Caco-2 (cell line): ENCODE results near the gene KCNMB3. TPM values are rescaled to one million over a fixed set of nuclear protein-coding genes. Genes with fewer than 3 reads are reported as not detected.
"Not testable (repeated sequence)": the region's sequence is repeated elsewhere in the genome, so short reads cannot be mapped to it uniquely, and the experiment has no call there.

Experiments
- BruUV-seq: library from RNA; stranded (reverse); fragments of 400-500 nt; replicated peaks from 2 replicates; lab custom pipeline; 2021; lab: Mats Ljungman, UMichigan
- CTCF ChIA-PET: fragments of 300-600 bp; sonication (Branson Sonifier 250); formaldehyde crosslinking; loops from one replicate; lab custom pipeline; 2022; ENCODE audit warnings: antibody characterized with exemption; lab: Charles Lee
- POLR2A ChIA-PET: fragments of 300-600 bp; sonication (Branson Sonifier 250); formaldehyde crosslinking; loops from one replicate; lab custom pipeline; 2022; ENCODE audit warnings: antibody characterized with exemption; lab: Charles Lee
- DNase-seq, 2 experiments: peaks; one replicate each; pipeline versions ENCODE4 v3.0.0 to v3.0.0-alpha.2; 2020 to 2022
- H3K27me3 ChIP-seq: replicated peaks from 2 replicates; pipeline ENCODE4 v1.6.0; 2011; ENCODE audit warnings: low read length; ENCODE audit not compliant: control insufficient read depth, insufficient read depth
- H3K36me3 ChIP-seq: 2 replicates; pipeline ENCODE4 v1.5.1; 2011; ENCODE audit warnings: low read length; ENCODE audit not compliant: control insufficient read depth, insufficient read depth
- H3K4me1 ChIP-seq: fragments of 250-450 bp; sonication (Bioruptor Pico); 2 replicates; pipeline ENCODE4 v1.5.1; 2020; ENCODE audit warnings: mild to moderate bottlenecking
- H3K4me3 ChIP-seq: 2 replicates; pipeline ENCODE4 v1.5.1; 2011; ENCODE audit warnings: low read depth, mild to moderate bottlenecking, control low read depth, low read length
- H3K9me3 ChIP-seq: fragments of 250-450 bp; sonication (Bioruptor Pico); 2 replicates; pipeline ENCODE4 v1.5.1; 2020; ENCODE audit warnings: mild to moderate bottlenecking, moderate library complexity
- H3K27ac Mint-ChIP-seq: one replicate; pipeline ENCODE4 v1.8.0; 2022; ENCODE audit warnings: mixed read lengths; ENCODE audit not compliant: unreplicated experiment
- H3K27me3 Mint-ChIP-seq: one replicate; pipeline ENCODE4 v1.8.0; 2022; ENCODE audit warnings: mixed read lengths; ENCODE audit not compliant: insufficient read depth, unreplicated experiment
- H3K36me3 Mint-ChIP-seq: one replicate; pipeline ENCODE4 v1.8.0; 2022; ENCODE audit warnings: mild to moderate bottlenecking, mixed read lengths; ENCODE audit not compliant: insufficient read depth, unreplicated experiment
- H3K4me1 Mint-ChIP-seq: one replicate; pipeline ENCODE4 v1.8.0; 2022; ENCODE audit warnings: low read depth, mixed read lengths; ENCODE audit not compliant: unreplicated experiment
- H3K4me3 Mint-ChIP-seq: one replicate; pipeline ENCODE4 v1.8.0; 2022; ENCODE audit warnings: mild to moderate bottlenecking, moderate library complexity, mixed read lengths; ENCODE audit not compliant: unreplicated experiment
- H3K9me3 Mint-ChIP-seq: one replicate; pipeline ENCODE4 v1.8.0; 2022; ENCODE audit warnings: mixed read lengths; ENCODE audit not compliant: unreplicated experiment
- intact Hi-C: fragments of 100-400 bp; cut with micrococcal nuclease; formaldehyde crosslinking; loops from one replicate; pipeline ENCODE4 v1.10.0; 2022; ENCODE audit not compliant: unreplicated experiment
- total RNA-seq: library from RNA; stranded (reverse); gene quantifications from 2 replicates; pipeline ENCODE4 v1.2.3, GENCODE V29; 2022
- TF ChIP-seq, protein P1 (sequence below), 2 experiments: fragments of 200-600 bp in 1 of 2; IDR thresholded peaks; 1 replicate in 1 of 2; 2 replicates in 1 of 2; pipeline versions ENCODE4 v1.5.1 to v1.8.0; 2011 to 2022; ENCODE audit warnings: antibody characterized with exemption in 1 of 2, control low read depth in 1 of 2, inconsistent platforms in 1 of 2, low read depth in 1 of 2, low read length in 1 of 2, mild to moderate bottlenecking in 1 of 2, moderate library complexity in 1 of 2; ENCODE audit not compliant: insufficient read depth in 1 of 2, severe bottlenecking in 1 of 2, unreplicated experiment in 1 of 2

The KCNMB3 gene
- total RNA-seq, 1 experiment from 2014 or later, result 6.9 TPM

GRCh38 chr3:179223548-179223947 lies 27.4 kb downstream of the KCNMB3 start:
- Histone ChIP-seq H3K27me3 (no peaks in the 10 kb centered on the region), H3K4me1 (no peaks in the 10 kb centered on the region), H3K36me3 (no peaks in the 10 kb centered on the region), H3K9me3 (no peaks in the 10 kb centered on the region), H3K4me3 (no peak overlapping the region)
- Mint-ChIP-seq H3K4me3 (no peak overlapping the region), H3K36me3 (peaks cover 10% of the 10 kb centered on the region), H3K27ac (no peak overlapping the region), H3K9me3 (no peaks in the 10 kb centered on the region), H3K4me1 (peaks cover 7% of the 10 kb centered on the region), H3K27me3 (no peaks in the 10 kb centered on the region)
- DNase-seq, result no peak
- intact Hi-C loops, result no loop called here
- POLR2A ChIA-PET, result no interaction called here
- CTCF ChIA-PET, result no interaction called here
- BruUV-seq, result no TSS peak
- TF ChIP-seq, protein P1, sequence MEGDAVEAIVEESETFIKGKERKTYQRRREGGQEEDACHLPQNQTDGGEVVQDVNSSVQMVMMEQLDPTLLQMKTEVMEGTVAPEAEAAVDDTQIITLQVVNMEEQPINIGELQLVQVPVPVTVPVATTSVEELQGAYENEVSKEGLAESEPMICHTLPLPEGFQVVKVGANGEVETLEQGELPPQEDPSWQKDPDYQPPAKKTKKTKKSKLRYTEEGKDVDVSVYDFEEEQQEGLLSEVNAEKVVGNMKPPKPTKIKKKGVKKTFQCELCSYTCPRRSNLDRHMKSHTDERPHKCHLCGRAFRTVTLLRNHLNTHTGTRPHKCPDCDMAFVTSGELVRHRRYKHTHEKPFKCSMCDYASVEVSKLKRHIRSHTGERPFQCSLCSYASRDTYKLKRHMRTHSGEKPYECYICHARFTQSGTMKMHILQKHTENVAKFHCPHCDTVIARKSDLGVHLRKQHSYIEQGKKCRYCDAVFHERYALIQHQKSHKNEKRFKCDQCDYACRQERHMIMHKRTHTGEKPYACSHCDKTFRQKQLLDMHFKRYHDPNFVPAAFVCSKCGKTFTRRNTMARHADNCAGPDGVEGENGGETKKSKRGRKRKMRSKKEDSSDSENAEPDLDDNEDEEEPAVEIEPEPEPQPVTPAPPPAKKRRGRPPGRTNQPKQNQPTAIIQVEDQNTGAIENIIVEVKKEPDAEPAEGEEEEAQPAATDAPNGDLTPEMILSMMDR (IDR thresholded peaks at IDR 0.05; ENCODE audit: insufficient read depth in 1 of 2, low read depth in 1 of 2, low read length in 1 of 2, severe bottlenecking in 1 of 2, unreplicated experiment in 1 of 2), result no peak

- H3K27ac Mint-ChIP-seq, POLR2A ChIA-PET, H3K4me1 Mint-ChIP-seq, H3K4me3 Mint-ChIP-seq, BruUV-seq, H3K4me1 ChIP-seq, H3K4me3 ChIP-seq, H3K27me3 ChIP-seq, H3K27me3 Mint-ChIP-seq, H3K36me3 Mint-ChIP-seq, H3K36me3 ChIP-seq, CTCF ChIA-PET, H3K9me3 ChIP-seq, DNase-seq, H3K9me3 Mint-ChIP-seq, intact Hi-C loops: not testable (repeated sequence)
These were observed 32.7 kb downstream of the KCNMB3 start for GRCh38 chr3:179218213-179218612.

GRCh38 chr3:179215550-179215949 lies 35.4 kb downstream of the KCNMB3 start:
- H3K4me1 ChIP-seq, H3K36me3 Mint-ChIP-seq, H3K27me3 ChIP-seq, DNase-seq, CTCF ChIA-PET, H3K27ac Mint-ChIP-seq, H3K4me3 Mint-ChIP-seq, BruUV-seq, H3K4me3 ChIP-seq, H3K9me3 Mint-ChIP-seq, POLR2A ChIA-PET, intact Hi-C loops, H3K9me3 ChIP-seq, H3K27me3 Mint-ChIP-seq, H3K36me3 ChIP-seq, H3K4me1 Mint-ChIP-seq: not testable (repeated sequence)

DNA sequence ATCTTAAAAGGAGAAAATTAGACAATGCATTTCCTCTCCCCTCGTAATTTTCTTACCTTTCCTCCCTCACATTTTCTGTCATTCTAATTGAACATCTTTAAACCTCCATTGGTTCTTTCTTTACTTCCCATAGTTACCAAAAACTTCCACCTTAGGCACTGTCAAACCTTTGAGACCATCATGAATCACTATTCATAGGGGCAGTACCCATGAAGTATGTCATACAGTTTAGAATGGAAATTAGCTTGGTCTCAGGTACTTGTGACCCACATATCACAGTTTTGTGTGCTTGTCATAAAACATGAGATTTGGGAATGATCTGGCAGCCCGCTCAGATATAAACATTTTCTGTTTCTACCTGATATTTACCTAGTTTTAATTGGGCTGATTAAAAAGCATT lies 50.1 kb downstream of the KCNMB3 start:
- no peaks in the 10 kb centered on the region for H3K4me1 ChIP-seq
- no peaks in the 10 kb centered on the region for H3K27me3 Mint-ChIP-seq
- TF ChIP-seq, protein P1 (IDR thresholded peaks at IDR 0.05; ENCODE audit: insufficient read depth in 1 of 2, low read depth in 1 of 2, low read length in 1 of 2, severe bottlenecking in 1 of 2, unreplicated experiment in 1 of 2), result no peak
- no peaks in the 10 kb centered on the region for H3K9me3 ChIP-seq
- peaks cover 7% of the 10 kb centered on the region for H3K36me3 Mint-ChIP-seq
- BruUV-seq, result no TSS peak
- ChIA-PET CTCF (no interaction called here), POLR2A (no interaction called here)
- no peaks in the 10 kb centered on the region for H3K9me3 Mint-ChIP-seq
- H3K27me3 ChIP-seq, result no peaks in the 10 kb centered on the region
- no peak overlapping the region for H3K4me3 ChIP-seq
- H3K27ac Mint-ChIP-seq, result no peak overlapping the region
- H3K36me3 ChIP-seq, result no peaks in the 10 kb centered on the region
- intact Hi-C loops, result no loop called here
- no peak overlapping the region for H3K4me3 Mint-ChIP-seq
- no peak for DNase-seq
- H3K4me1 Mint-ChIP-seq, result no peaks in the 10 kb centered on the region
